Iris pigment epithelial cell (primary cell): Measurements from ENCODE around the gene HEG1.

Source experiments
- DNase-seq: peaks from one replicate; pipeline ENCODE4 v3.0.0-alpha.2; 2011; ENCODE audit warnings: low read depth

HEG1 gene

DNA sequence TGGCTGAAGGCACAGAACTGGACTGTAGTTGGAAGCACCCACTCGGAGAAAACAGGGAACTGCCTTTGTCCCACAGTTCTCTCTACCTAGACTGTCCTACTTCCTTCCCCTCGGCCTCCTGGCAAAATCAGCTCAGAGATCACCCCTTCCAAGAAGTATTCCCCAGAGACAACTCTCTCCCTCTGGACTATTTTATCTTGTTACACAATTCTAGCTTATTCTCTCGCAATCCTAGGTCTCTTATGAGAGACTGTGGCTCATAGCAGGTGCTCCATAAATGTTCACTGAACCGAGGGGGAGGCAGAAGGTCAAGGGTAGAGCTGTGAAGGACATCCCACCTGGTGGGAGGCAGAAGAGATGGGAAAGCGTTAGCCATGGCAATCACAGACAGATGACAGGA, 10.6 kb downstream of the HEG1 start:
- no peak for DNase-seq

DNA sequence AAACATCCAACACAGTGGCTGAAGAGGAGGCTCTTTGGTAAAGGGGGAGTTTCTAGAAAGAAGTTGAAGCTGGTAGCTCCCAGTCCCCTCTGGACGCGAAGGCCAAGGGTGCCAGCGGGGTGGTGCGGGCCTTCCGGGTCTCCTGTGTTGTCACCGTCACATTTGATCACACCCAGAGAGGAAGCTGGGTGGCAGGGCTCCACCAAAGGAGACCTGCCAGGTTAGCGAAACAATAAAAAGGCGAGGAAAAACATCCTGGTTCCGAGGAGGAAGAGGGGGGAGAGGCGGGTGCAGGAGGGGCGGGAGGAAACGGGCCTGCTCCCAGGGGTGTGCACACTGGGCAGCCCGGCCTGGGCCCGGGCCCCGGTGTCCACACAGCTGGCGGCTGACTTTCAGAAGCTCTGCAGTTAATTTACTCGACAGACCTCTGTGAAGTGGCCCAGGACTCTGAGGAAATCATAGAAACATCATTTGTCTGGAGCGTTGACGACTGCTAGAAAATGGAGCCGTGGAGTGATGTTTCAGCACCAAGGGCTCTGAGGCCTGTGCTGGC, 12.1 kb downstream of the HEG1 start:
- DNase-seq = no peak

DNA sequence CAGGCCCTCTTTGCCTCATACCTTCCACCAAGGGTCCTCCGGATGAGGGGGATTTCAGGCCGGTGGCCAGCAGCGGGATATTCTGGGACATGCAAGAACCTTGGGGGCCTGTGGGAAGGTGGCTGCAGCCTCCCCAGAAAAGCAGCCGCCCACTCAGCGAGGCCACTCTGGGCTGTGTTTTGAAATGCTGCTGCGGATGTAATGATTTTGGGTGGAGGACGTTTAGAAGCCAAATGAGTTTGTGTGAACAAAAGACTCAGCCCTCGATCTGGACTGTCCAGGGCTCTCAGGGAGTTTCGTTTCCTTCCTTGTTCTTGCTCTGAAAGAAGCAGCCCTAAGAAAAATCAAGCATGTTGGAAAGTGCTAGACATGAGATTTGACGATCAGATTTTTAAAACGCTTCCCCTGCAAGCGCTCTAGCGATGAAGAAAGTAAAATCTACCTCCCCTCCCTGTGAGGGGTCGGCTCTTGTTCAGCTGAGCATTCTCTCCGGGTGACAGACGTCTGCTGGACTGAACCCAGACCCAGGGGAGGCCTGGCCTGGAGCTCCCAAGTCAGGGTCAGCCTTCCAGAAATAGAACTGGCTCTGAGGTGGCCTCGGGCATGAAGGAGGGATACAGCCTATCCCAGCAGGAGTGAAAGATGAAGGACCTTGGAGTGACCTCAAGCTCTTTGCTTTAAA, 12.9 kb downstream of the HEG1 start:
- DNase-seq = no peak

DNA sequence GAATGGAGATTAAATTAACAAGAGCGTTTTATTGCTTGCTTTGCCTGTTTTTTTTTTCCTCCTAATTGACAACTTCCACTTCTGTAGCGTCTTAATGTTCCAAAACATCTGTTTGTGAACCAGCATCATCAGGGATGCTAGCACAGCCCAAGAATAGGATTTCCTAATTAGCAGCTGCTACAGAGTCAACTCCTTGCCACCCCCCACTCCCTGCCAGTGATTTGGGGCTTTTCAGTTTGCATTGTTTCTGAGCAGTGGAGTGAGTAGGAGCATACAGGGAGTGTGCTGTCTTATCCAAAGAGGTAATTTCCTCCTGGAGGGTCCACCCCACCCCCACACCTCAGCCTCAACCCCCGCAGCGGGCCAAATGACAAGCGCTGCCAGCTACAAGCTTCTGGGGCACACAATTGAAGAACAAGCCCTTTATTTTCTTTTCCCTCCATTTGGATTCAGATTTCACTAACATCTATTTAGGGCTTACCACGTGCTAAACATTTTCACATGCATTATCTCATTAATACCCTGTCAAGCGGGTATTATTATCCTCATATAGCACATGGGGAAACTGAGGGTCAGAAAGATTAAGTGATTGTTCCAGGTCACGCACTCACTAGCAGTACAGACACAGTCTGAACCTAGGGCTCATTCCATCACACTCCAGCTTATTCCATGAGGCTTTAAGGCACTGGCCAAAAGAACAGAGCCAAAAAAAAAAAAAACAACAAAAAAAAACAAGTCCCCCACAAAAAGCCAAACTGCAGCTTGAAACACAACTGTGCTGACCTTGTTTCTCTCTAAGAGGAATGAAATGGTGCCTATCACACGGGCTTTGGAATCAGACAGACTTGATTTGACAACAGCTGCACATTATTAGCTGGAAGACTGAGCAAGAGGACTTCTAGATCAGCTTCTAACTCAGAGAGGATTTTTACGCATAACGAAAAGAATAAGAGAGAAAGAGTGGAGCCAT, 16.4 kb downstream of the HEG1 start:
- no peak for DNase-seq

DNA sequence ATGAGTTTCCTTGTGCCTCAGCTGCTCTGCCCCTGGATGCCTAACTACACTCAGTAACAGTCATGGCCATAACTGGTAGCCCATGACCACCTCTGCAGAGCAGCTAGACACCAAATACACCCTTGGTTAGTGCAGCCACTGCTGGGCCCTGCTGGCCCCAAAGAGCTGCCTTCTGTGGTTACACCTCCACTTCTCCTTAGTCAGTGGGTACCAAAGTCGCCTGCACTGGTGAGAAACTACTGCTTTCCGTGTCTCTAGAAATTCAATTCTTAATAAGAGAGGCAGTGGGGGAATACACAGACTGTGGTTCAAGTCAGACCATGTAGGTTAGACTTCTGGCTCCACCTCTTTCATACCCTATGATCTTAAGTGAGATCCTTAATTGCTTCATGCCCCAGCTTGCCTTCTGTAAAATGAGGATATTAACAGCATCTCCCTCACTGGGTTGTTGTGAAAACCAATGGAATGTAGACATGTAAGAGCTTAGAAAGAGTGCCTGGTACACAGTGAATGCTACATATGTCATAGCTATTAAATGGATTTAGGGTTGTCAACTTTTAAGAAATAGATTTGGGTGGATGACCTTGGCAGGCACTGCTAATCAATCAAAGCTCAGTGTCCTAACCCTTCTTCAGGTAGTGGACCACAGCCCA, 18.2 kb downstream of the HEG1 start:
- no peak for DNase-seq

DNA sequence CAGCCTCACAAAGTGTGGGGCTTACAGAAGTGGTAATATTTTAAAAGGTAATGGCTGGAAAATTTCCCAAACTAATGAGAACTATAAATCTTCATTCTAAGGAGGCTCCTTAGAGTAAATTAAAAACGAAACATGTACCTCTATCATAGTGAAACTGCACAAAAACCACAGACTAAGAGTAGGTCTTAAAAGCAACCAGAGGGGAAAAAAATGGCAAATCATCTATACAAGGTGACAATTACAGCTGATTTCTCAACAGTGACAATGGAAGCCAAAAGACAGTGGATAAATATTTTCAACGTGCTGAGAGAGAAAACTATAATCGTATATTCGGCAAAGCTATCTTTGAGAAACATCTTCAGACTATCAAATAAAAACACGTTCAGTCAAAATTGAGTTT, 20.6 kb downstream of the HEG1 start:
- no peak for DNase-seq

DNA sequence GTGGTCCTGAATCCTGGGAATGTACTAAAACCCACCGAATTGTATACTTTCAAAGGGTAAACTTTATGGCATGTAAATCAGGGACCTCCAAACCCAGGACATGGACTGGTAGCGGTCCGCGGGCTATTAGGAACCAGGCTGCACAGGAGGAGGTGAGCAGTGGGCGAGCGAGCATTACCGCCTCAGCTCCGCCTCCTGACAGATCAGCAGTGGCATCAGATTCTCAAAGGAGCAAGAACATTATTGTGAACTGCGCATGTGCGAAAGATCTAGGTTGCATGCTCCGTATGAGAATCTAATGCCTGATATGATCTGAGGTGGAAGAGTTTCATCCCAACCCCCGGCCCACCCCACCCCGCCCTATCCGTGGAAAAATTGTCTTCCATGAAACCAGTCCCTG, 22.2 kb downstream of the HEG1 start:
- DNase-seq = no peak

DNA sequence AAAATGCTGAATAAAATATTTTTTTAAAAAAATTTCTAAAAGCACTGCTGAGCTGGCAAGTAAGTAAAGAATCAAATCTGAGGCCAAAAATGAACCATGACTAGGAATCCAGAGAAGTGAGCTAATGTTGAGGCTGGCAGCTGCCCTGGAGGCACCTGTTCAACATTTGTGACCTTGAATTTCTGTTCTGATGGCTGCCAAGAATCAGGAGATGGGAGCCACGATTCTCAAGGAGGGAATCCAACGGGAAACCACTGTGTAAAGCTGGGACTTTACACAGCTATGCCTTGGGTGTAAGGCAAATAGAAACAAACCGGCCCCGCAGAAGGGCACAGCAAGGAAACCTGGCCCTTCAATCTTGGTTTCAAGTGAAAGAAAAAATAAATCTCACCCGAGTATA, 22.7 kb downstream of the HEG1 start:
- DNase-seq = no peak

DNA sequence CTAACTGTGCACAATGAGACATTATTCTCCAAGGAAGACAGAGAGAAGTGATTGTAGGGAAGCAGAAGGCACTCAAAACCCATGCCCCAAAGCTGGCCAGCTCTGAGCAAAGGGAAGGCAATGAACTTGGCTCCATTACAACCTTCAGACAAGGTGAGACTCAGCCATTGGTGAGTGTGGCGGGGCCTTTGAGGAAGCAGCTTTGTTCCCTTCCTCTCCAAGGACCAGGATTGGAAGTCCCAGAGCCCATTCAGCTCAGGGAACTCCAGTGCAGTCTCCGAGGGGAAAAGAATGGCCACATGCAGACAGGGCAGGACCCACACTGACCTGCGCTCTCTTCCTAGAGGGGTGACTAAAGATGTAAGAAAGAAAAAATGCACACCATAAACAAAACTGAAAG, 23.1 kb downstream of the HEG1 start:
- no peak for DNase-seq

DNA sequence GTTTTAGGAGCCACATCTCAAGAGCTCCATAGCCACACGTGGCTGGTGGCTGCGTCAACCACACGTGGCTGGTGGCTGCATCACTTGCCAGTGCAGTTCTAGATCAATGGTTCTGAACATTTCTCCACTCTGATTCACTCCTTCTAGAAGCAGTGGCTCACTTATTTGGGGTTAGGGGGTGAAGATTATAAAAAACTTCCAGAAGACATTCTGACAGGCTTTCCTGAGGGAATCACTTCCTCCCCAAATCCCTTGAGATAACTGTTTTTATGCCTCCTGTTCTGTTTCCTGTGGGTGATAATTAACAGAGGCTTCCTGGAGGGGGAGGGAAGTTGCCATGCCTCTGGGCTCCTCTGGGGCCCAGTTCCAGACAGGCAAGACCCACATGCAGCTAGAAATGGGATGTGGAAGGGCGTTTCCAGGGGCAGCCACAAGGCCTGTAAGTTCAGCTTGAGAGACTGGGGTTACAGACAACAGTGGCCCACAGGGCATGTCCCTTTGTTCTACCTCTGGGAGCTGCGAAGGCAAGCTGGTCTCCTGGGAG, 23.6 kb downstream of the HEG1 start:
- DNase-seq = no peak

DNA sequence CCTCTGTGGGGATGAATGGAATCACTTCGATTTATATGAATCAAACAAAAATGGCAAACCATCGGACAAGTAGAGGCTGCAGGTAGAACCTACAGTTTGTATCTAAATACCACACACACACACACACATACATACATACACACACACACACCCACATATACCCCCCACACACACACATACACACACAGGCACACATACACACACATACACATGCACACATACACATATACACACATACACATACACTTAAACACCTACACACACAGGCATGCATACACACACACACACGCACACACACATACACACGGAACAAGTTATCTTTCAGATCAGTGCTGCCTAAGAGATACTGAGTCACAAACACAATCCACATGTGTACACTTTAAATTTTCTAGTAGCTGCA, 24.3 kb downstream of the HEG1 start:
- no peak for DNase-seq

DNA sequence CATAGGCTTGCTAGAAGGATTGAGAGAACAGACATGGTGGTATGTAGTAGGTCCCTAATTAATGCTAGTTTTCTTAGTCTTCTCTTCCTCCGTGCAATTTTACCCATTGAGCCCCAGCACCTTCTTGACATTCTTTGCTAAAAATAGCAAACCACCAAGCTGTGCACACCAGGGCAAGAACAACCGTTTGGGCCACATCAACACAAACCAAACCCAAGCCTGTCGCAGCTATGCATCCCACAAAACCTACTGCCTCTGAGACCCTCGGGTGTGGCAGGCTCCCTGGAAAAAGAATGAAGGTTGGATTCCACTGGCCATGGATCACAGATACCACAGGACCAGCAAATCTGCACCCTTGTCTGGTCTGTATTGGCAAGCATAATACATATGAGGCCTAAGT, 27.1 kb downstream of the HEG1 start:
- DNase-seq = no peak

DNA sequence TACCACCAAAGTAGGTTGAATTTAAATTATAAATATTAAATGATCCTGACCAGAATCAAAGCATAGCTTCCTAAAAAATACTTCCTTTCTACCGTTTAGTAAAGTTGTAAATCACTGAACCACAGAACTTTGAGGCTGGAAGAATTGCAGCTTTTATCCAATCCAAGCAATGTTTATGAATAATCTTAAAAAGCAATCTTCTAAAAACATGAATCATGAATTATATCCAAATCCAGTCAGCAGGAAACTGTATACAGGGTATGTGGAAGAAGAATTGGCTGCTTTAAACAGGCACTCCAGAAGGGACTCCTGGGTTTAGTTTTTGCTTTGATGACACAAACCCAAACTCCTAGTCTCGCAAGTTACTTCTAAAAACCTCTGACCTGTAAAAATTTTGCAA, 30.2 kb downstream of the HEG1 start:
- DNase-seq = no peak

DNA sequence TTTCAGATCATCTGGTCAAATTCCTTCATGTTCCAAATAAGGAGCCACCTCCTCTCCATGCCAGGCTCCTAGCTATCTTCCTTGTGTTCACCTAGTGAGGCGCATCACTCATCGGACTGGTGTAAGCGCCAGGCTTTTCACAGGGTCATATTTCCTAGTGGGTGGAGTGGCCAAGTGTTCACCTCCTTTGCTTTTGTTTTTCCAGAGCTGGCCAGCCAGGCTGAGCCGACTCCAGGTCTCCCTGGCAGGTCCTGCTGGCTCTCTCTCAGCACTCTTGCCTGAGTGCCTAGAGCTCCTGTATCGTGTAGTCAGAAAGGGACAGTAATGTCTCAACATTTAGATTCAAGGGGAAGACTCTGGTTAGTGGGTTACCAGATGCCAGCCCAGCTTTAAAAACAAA, 31.0 kb downstream of the HEG1 start:
- peak; percentile 38 for DNase-seq

DNA sequence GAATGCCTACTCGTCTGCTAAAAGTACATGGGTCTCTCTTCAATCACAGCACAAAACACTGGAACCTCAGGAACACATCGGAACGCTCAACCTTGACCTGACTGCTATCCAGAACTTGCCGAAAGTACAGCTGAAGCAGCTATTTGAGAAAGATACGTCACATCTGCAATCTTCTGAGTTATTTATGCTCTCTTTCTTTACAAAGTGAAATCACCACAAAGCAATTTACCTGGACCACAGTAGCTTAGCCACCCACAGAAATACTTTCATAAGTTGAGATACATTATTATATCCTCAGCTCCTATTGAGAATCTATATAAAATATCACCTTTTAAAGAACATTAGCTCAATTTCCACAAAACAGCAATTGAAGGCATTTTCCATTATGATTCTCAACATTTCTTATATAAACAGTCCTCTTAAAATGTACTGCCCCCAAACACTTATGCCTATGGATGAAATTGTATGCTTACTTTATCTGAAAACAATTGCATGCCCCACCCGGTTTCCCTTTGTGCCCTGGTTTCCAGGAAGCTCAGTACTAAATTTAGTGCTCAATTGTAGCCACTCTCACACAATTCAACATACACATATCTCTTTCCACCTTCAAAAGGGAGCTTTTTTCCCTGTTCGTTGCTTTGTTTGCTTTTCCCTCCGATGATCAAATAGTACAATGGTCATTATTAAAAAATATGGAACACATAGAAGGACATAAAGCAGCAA, 31.8 kb downstream of the HEG1 start:
- DNase-seq = no peak

DNA sequence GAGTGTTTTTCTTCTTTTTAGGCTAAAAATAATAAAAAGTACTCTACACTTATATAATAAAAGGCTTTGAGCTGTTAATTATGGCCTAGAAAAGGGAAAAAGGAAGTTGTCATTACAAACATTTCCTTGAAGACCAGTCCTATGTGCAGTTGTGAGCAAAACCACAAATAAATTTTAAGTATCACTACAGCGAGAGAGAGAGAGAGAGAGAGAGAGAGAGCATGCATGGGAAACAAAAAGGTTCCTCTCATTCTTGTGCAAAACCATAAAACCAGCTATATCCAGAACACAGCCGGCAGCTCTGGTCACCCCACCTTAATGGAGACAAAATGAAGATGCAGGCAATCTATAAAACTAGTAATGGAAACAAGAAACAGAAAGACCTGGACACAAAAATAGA, 33.6 kb downstream of the HEG1 start:
- no peak for DNase-seq

DNA sequence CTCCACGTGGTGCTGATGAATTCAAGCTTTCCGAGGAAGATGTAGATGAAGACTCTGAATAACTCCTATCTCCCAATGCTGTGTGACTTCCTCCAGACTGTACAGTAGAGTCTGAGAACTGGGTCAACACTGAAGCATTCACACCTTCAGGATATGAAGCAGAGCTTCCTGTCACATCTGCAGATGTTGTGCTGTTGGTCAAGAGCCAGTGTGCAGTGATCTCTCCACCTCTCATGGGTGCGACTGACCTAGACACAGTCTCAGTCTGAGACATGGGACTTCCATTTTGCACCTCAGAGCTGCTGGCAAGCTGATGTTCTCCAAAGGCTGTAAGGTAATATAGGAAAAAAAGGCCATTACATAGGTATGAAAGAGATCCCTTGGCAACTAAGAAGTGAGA, 36.5 kb downstream of the HEG1 start:
- DNase-seq = no peak

DNA sequence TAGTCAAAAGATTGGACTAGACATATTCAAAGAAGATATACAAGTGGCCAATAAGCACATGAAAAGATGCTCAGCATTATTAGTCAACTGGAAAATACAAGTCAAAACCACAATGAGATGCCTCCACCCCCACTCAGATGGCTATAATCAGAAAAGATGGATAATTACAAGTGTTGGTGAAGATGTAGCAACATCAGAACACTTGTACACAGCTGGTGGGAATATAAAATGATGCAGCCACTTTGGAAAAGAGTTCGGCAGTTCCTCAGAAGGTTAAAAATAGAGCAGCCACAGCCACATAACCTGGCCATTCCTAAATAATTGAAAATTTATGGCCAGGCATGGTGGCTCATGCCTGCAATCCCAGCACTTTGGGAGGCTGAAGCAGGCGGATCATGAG, 38.4 kb downstream of the HEG1 start:
- no peak for DNase-seq

DNA sequence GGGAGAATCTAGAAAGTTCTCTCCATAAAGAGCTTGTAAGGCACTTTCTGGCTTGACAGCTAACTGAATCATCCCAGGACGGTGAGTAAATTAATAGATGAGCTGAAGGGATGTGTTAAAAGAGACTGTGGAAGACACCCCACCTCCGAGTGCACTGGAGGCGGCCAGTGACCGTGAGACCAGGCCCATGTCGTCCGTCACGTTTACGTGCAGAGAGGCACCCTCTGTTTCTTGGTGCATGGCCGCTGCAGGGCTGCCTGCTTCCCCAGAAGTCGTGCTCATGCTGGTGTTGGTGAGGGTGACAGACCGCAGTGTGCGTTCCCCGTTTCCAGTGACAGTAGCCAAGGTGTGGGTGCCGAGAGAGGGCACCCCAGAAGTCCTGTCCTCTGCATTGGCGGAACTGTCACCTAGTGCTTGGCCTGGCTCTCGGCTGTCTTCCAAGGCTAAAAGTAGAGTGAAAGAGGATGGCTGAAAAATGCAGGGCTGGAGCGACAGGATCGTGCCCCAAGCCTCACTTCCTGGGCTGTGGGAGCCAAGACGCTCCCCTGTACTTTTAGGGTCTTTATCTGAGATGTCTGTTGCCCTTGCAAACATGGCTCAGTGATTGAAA, 41.1 kb downstream of the HEG1 start:
- no peak for DNase-seq

DNA sequence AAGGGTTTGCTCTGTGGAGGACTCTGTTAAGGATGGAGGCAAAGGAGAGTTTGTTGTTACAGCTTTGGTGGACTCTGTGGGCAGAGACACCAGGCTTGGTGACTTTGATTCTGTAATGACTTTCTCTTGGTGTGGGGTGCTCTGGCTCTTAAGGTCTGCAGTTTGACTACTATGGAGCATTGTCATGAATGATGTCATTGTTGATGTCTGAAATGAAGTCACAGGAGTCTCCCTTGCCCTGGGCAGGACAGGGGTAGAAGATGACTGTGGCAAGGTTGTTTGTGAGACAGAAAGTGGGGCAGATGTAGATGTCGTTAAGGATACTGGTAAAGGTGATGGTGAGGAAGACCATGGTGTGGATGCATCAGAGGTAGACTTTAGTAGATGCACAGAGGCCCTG, 42.7 kb downstream of the HEG1 start:
- DNase-seq = no peak

DNA sequence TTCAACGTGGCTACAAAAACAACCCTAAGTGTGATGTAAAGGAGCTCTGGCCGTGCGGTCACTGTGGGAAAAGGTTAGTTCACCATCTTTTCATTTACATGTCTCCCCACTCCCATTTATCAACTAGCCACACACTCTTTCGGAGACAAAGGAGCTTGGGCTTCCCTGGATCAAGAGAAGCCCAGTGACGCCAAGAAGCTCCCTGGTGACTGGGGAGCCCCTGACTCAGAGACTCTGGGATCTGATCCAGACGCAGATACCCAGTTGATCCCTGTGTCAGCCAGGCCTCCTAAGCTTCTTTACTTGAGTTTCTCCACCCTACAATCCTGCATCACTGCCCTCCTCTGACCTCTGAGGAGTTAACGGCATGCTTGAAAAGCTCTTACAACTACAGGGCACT, 43.9 kb downstream of the HEG1 start:
- peak; percentile 48 for DNase-seq
